HG02840 (cell line): Measurements from ENCODE around the gene NOL12.

Source experiments
- ATAC-seq: cut with Tn5 transposase; IDR thresholded peaks from one replicate; pipeline ENCODE4 v1.9.1; 2021; ENCODE audit warnings: mild to moderate bottlenecking, moderate library complexity, moderate number of reproducible peaks; ENCODE audit not compliant: unreplicated experiment, low FRiP score

The NOL12 gene

GRCh38 chr22:37659066-37659896 is 26.9 kb upstream of the NOL12 start:
- peak; percentile 11 for ATAC-seq

DNA sequence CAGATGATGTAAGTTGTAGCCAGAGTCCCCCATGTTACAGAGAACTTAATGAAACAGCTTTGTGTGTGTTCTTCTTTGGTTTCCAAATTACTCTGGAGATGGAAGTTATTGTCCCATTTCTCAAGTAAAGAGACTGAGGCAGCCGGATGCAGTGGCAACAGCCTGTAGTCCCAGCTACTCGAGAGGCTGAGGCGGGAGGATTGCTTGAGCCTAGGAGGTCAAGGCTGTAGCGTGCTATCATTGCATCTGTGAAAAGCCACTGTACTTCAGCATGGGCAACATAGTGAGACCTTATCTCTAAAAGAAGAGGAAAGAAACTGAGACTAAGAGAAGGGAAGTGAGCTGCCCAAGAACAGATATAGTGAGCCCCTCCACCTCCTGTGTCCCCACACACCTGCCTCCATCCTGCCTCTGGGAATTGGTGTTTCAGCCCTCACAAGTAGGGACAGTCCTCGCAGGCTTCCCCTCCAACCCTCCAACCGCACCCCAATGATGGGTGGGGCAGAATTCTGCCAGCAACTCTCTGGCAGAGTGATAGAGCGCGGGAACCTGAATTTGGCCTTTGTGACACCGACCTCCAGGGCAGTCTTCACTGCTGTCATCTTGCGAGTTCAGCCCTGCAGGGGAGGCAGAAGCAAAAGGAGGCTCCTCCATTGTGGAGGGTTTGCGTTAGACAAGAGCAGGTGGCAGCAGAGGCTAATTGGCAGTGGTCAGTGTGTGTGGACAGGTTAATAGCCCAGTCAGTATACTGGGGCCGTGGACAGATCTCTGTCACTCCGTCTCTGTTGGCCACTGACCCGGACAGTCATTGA is 26.0 kb upstream of the NOL12 start:
- ATAC-seq = no peak

DNA sequence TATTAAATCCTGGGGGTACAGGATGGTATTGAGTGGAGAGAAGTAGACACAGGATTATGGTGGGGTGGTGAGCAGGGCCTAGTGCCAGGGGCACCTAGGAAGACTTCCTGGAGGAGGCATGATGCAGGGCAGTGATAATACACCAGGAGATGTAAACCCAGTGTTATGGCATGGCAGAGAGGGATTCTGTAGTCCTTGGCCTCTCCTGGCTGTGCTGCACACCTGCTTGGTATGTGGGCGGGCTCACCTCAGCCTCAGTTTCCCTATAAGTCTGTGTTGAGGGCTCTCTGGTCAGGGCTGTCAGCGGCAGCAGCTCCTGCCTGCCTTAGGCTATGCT is 25.5 kb upstream of the NOL12 start:
- no peak for ATAC-seq

GRCh38 chr22:37661160-37661924 is 24.8 kb upstream of the NOL12 start:
- no peak for ATAC-seq

DNA sequence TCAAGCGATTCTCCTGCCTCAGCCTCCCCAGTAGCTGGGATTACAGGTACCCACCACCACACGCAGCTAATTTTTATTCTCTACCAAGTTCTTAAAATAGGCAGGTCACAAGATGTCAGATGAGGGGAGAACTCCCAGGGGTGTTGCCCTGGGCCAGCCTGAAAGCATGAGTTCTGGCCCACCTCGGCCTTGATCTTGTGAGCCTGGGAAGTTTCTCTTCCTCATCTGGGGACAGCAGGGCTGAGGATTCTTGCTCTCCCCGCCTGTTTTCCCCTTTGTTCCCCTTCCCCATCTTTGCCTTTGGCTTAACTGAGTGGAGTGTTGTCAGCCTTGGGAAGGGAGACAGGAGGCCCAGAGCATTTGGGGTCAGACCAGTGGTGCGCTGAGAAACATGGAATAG is 24.1 kb upstream of the NOL12 start:
- no peak for ATAC-seq

DNA sequence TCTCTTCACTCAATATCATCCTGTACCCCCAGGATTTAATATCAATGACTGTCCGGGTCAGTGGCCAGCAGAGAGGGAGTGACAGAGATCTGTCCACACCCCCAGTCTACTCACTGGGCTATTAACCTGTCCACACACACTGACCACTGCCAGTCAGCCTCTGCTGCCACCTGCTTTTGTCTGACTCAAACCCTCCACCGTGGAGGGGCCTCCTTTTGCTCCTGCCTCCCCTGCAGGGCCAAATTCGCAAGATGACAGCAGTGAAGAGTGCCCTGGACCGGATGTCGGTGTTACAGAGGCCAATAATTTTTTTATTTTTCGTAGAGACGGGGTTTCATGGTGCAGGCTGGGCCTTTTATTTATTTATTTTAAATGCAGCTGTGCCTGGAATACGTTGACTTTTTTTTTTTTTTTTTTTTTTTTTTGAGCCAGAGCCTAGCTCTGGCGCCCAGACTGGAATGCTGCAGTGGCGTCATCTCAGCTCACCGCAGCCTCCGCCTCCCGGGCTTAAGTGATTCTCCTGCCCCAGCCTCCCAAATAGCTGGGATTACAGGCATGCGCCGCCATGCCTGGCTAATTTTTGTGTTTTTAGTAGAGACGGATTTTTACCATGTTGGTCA is 22.5 kb upstream of the NOL12 start:
- ATAC-seq = no peak

DNA sequence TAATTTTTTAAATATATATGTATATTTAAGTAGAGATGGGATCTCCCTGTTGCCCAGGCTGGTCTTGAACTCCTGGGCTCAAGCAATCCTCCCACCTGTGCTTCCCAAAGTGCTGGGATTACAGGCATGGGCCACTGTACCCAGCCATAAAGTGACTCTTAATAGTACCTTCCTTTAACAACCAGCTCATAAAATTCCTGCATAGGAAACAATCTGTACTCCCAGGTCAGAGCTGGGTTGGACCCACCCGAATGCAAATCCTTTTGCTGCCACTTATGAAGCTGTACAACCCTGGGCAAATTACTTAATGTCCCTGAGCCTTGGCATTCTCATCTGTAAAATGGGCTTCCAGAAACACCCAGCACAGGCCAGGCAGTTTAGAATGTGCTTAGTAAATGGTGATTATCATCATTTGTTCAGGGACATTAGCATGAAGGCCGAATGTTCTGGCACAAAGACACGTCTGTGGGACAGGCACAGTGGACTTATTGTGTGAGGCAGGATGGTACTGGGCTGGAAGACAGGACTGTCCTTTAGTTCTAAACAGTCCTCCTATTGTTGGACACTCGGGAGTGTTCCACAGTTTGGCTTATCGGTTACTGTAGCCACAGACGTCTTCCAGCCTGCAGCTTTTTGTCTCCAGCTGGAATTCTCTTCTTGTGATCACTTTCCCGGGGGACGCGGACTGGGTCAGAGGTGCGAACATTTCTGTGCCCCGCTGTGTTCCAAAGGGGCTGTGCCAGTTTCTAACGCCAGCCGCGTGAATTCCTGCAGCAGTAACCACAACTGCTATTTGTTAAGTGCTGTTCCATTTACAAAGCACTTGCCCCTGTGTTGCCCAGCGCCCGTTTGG is 21.7 kb upstream of the NOL12 start:
- ATAC-seq = no peak

GRCh38 chr22:37665487-37665886 is 20.7 kb upstream of the NOL12 start:
- no peak for ATAC-seq

GRCh38 chr22:37669586-37669985 is 16.6 kb upstream of the NOL12 start:
- no peak for ATAC-seq

GRCh38 chr22:37672206-37672919 is 13.8 kb upstream of the NOL12 start:
- no peak for ATAC-seq

DNA sequence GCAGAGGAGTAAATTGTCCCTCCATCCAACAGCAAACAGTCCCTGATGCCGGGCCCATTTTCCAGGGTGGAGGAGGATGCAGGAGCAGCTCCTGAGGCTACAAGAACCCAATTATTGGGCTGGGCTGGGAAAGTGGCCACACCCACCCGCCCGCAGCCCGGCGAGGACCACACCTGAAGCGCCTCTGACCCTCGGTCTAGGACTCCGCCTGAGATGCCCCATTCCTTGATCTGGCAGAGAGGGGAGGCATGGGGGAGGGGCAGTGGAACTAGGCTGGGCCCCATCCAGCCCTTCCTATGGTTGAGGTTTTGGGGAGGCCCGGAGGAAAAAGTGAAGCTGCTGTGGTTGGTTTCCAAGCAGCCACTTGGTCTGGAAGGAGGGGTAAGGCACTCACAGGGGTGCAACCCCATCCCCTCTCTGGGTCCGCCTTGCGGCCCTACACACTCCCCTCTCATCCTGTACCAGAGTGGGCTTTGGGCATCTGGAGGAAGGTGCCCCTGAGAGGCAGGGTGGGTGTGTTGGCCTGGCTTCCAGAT is 13.2 kb upstream of the NOL12 start:
- no peak for ATAC-seq

DNA sequence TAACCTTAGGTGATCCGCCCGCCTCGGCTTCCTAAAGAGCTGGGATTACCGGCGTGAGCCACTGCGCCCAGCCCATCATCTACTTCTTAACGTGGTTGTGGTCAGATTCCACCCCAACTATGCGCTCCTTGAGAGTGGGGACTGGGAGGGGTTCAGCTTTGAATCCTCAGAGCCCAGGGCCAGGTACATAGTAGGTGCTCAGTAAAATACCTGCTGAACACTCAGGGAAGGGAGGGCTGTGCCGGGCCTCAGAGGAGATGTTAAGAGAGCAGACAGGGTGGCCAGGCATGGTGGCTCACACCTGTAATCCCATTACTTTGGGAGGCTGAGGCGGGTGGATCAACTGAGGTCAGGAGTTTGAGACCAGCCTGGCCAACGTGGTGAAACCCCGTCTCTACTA is 11.9 kb upstream of the NOL12 start:
- ATAC-seq = no peak

GRCh38 chr22:37674951-37675929 is 10.9 kb upstream of the NOL12 start, which contains the start of gene LGALS1:
Gene LGALS1 (plus strand): TSS chr22:37675636. CDS start chr22:37675703, 67 bp downstream.
- ATAC-seq = peak; percentile 40

DNA sequence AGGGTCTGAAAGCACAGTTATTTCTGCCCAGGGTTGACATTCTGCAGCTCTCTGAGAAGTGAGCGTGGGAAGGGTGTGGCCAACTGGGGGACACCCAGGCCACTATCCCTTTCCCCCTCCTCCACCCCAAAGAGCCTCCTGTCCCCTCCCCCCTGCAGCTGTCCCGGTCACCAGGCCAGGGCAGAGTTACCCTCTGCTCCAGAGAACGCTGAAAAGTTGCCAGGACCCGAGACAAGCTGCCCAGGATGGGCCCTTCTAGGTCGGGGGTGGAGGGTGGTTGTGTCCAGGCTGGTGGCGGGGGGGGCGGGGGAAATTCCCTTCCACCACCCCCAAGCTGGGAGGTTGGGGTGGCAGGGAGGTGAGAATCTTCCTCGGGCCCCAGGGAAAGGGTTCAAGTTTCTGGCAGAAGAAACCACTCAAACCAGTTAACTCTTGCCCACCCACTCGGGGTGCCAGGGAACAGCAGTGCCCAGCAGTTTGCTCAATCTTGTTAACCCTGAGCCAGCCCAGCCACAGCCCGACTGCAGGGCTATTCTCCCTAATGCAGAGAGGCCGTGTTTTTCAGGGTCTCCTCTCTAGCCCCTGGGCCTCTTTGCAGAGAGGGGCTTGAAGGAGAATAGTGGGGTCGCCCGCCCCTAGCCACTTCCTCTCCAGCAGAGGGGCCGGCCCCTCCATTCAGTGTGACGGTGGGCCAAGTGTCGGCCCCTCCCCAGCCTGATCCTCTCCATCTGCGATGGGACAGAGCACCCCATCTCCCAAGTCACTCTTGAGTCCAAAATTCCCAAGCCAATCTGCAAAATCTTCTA is 10.0 kb upstream of the NOL12 start:
- ATAC-seq = no peak

- peak; percentile 45 for ATAC-seq
Observed at GRCh38 chr22:37676736-37677492, 9.2 kb upstream of the NOL12 start.

GRCh38 chr22:37677493-37677974 is 8.6 kb upstream of the NOL12 start:
- peak; percentile 8 for ATAC-seq
